Fibroblast of lung (primary cell): ENCODE data around the gene ZBTB49.

Experiments used
- CTCF ChIP-seq, 2 donors: IDR thresholded peaks in 1 of 2; conservative IDR thresholded peaks in 1 of 2; 1 replicate in 1 of 2; 2 replicates in 1 of 2; pipeline ENCODE4 v1.5.1; 2011 to 2012; ENCODE audit warnings: low read length in 2 of 2, control low read depth in 1 of 2, inconsistent platforms in 1 of 2, low read depth in 1 of 2, mild to moderate bottlenecking in 1 of 2
- EZH2 ChIP-seq: IDR thresholded peaks from 2 replicates; pipeline ENCODE4 v1.5.1; 2012; ENCODE audit warnings: low read length, control low read depth, mild to moderate bottlenecking; ENCODE audit errors: missing control alignments

DNA sequence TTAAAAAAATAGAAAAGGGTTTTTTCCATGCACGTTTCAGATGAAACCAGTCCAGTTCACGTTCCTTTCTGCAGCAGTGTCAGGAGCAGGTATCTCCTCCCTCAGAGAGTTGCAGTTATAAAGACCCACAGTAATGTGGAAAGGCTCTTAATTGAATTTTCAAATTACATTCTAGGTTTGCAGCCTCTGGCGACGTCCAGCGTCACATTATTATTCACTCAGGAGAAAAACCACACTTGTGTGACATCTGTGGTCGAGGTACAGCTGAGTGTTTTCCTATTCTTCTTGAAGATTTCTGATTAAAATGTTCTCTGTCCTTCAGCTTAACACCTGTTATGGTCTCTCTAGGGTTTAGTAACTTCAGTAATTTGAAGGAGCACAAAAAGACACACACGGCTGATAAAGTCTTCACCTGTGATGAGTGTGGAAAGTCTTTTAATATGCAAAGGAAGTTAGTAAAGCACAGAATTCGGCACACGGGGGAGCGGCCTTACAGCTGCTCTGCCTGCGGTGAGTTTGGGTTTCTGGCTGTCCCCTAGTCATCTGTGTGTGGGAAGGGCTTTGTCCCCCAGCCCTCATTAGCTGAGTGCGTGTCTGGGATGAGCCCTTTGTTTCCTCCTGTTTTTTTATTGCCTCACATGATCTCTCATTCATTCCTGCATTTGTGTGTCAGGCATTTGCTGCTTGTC lies 25.6 kb downstream of the ZBTB49 start:
- TF ChIP-seq CTCF (conservative IDR thresholded peaks at IDR 0.05 in 1 of 2, IDR thresholded peaks at IDR 0.05 in 1 of 2; ENCODE audit: low read depth in 1 of 2, low read length in 2 of 2) (no peak), EZH2 (no peak)
